HT-29 (cell line): ENCODE measurements around the gene LRSAM1. TPM values are rescaled to one million over a fixed set of nuclear protein-coding genes. Genes with fewer than 3 reads are reported as not detected.

Experiments
- DNase-seq: peaks from one replicate; pipeline ENCODE4 v3.0.0-alpha.2; 2015; ENCODE audit warnings: low spot score
- total RNA-seq: library from RNA; depleted of rRNA; stranded (reverse); fragments of >200 nt; shearing (Covaris generic); gene quantifications from 2 replicates; pipeline ENCODE4 v1.2.3, GENCODE V29; 2014

LRSAM1 gene
- total RNA-seq, 1 experiment from 2014 or later = 20.6 TPM

GRCh38 chr9:127496974-127497373, 45.7 kb downstream of the LRSAM1 start:
- DNase-seq = no peak

DNA sequence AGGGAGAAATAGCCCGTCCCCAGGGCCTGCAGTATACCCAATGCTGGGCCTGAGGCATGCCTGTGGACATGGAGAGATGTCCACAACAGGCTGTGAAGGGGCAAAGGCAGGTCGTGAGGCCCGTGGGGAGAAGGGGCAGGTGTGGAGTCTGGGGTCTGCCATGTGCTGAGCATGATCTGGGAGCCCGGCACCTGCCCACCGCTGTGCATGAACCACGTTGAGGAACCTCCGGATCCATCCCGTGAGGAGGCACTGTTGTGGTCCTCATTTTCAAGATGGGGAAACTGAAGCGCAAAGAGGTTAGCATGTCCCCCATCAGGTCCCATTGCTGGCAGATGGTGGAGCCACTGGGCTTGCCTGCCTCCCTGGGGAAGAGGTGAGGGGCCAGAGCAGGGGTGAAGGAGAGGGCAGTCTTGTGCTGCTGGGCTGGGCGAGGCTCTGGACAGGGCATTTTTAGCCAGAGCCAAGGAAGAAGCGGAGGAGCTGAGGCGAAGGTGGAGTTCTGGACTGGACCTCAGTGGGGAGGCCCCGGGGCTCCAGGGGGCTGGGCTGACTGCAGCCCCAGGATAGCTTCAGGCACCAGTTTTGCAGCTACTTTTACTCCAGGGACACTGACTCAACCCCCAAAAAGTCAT, 46.5 kb downstream of the LRSAM1 start:
- no peak for DNase-seq

DNA sequence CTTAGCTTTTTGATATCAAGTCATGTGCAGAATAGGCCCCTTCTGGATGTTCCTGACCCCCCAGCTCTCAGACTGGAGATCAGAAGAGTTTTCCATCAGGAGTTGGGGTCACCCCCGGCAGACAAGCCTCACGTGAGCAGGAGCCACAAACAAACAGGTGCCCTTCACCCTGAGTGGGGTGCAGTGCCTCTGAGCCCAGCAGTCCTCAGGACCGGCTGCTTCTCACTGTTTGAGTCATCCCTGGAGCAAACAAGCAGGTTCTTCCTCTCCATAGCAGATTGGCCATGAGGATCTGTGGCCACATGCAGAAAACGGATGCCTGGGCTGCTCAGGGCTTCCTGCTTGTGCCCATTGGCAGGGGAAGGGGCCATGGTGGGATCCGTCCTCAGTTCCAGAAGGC, 47.0 kb downstream of the LRSAM1 start:
- no peak for DNase-seq

GRCh38 chr9:127500399-127500798, 49.1 kb downstream of the LRSAM1 start:
- DNase-seq = no peak

DNA sequence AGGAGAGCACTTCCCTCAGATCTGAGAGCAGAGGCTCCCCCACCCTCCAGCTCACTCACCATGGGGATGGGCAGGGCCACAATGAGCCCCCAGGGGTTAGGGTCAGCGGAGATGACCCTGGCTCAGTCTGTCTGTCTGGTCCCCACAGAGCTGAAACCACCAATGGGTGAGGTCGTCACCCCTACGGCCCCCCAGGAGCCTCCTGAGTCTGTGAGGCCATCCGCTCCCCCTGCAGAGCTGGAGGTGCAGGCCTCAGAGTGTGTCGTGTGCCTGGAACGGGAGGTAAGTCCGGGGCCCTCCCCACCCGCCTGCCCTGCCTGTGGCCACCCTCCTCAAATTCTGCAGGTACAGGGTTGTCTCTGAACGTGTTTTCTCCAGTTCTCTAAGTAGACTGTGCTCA, 49.6 kb downstream of the LRSAM1 start:
- no peak for DNase-seq

GRCh38 chr9:127501821-127502343, 50.6 kb downstream of the LRSAM1 start:
- DNase-seq = no peak

- no peak for DNase-seq
Observed at GRCh38 chr9:127502706-127503378, 51.5 kb downstream of the LRSAM1 start.

GRCh38 chr9:127503379-127503921, 52.1 kb downstream of the LRSAM1 start:
- DNase-seq = no peak

GRCh38 chr9:127503947-127504886, 52.9 kb downstream of the LRSAM1 start:
- peak; percentile 91 for DNase-seq

GRCh38 chr9:127504887-127505251, 53.6 kb downstream of the LRSAM1 start:
- DNase-seq = no peak

DNA sequence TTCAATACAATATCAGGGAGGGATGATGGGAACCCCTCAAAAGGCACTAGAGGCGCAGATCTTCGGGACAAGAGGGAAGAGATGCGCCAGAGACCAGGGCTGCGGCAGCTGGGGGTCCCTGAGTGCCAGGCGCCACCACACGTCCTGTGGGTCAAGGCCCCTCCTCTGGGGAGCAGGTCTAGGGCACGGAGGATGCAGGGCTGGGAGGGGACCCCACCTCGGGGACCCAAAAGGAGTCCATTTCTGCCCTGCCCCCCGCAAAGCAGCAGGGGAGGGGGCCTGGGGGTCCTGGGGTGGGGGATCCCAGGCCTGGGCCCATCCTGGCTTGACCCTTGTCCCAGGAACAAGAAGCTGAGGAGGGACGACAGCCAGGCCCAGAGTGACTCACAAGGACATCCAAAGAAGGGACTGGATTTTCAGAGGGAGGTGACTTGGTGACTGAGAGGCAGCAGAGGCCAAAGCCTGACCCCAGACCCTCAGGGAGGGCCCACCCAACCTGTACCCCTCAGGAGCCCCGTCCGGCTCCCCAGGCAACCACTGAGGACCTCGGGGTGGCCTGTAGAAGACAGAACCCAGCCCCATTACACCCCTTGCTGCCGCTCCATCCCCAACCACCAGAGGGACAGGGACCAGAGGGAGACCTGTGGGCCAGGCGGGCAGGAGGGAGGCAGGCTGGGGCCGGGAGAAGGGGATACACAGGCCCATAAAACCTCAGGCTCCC, 54.2 kb downstream of the LRSAM1 start:
- DNase-seq = peak; percentile 64

DNA sequence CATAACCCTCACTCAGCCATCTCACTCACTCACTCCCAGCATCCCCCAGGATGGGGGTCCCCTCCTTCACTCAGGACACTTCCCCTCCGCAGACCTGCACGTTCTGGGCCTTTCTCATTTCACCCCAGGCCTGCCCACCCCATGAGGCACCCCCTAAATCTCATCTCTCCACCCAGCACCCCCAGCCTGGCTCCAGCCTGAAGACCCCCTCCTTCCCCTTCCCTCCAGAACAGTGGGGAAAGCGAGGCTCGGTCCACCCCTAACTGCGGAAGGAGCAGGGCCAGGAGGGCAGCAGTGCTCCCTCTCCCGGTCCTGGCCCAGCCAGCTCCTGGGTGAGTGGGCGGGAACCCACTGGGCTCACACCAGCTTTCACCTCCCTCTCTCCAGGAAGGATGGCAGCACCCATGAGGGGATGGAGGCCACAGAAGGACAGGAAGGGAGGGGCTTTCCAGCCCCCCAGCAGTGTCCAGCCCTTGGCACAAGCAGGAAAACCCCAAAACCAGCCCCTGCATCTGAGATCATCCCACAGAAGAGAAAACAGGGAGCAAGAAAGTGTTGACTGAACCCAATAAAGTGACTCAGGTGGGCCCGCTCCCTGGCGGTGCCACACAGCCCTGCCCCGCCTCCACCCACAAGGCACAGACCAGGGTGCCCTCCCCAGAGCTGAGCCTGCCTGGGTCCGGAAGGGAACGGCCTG, 55.0 kb downstream of the LRSAM1 start:
- no peak for DNase-seq

DNA sequence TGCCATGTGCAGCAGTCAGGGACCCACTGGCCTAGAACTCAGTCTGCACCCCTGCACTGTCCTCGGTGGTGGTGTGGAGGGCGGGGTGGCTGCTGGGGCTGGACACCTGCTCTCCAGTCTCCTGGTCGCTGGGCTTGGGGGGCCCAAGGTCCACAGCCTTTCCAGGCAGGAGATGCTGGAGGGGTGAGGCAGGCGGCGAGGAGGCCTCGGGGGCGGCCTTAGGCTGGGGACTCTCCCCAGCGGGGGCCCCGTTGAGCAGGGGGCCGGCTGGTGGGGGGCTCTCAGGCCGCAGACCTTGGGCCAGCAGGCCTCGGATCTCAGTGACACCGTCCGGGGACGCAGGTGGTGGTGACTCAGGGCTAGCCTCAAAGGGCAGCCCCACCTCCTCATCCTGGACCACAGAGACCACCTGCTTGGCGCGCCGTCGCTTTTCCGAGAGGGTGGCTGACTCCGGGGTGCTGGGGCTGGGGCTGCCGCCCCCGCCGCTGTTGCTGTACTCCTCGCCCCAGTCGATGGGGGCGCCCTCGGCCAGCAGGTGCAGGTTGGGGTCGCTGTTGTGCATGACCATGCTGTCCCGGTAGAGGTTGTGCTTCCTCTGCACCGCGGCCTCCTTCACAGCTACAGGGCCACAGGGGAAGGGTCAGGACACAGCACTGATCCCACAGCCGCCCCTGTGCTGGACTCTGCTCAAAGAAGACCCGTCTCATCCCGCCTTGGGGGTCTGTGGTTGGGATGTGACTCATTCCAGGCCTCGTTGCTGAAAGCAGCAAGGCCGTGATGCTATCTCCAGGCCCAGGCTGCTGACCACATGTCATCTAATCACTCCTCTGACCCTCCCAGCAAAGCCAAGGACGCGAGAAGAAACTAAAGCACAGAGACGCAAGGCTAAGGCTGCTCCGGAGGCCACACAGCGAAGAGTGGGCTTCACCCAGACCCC, 55.8 kb downstream of the LRSAM1 start:
- no peak for DNase-seq

- DNase-seq = no peak
Observed at GRCh38 chr9:127507751-127508648, 56.7 kb downstream of the LRSAM1 start.

DNA sequence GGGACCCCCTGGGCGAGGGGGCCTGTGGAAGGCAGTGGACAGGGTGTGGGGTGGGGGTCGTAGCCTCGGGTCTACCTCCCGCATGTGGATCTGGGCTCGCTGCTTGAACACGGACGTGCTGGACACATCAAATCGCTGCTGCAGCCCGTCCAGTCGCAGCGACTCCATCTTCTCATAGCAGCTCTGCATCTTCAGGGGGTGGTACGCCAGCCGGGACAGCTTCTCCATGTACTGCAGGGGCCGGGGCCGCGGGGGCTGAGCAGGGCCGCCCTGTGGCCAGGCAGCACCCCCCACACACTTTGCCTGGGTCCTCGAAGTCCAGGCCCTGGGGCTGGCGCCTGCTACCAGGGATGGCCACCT, 57.6 kb downstream of the LRSAM1 start:
- DNase-seq = no peak

DNA sequence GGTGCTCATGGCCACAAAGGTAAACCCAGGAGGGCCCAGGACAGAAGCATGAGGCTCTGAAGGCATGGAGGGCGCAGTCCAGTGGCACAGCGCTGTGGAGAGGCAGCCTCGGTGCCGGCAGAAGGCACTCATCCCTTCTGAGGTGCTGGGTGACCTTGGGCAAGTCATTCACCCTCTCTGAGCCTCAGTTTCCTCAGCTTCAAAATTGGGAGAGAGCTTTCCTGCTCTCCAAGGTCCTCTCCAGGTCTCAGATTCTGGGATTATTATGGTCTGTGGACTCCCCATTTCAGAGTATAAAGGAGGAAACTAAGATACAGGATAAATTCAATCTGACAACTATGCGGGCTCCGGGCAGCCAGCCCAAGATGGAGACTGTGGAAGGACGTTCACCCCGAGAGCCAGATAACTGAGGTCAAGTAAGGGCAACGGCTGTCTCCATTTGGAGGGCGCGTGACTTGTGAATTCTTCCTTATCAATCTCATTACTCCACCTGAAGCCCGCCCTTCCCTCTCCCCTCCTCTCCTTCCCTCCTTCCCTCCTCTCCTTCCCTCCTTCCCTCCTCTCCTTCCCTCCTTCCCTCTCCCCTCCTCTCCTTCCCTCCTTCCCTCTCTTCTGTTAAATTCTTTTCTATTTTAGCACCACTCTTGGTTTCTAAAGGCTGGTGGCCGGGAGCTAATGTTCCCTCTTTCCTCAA, 58.1 kb downstream of the LRSAM1 start:
- no peak for DNase-seq

DNA sequence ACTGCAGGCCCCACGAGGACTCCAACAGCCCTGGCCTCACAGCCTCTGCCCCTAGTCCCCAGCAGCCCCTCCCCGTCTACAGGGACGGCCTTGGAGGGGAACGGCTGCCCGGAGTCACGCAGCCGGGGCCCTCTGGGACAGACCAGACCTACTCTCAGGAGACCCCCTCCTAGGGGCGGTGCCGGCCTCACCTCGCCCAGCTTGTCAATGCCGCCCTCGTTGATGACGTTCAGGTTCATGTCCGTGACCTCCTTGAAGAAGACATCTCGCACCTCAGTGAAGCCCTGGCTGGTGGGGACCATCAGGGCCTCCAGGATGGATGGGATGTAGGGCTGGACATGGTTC, 58.6 kb downstream of the LRSAM1 start:
- no peak for DNase-seq

- no peak for DNase-seq
Observed at GRCh38 chr9:127514468-127514867, 63.2 kb downstream of the LRSAM1 start.
